ENCODE measurements around the gene PCNX4.

GRCh38 chr14:60174352-60175254, 82.9 kb downstream of the PCNX4 start:
- TF ChIP-seq CTCF (IDR thresholded peaks at IDR 0.05) = no peak
- TF ChIP-seq REST (IDR thresholded peaks at IDR 0.05; ENCODE audit: insufficient read depth in 1 of 2, low read depth in 2 of 2, low read length in 1 of 2) = no peak
- no peak for TF ChIP-seq POLR2AphosphoS5 (IDR thresholded peaks at IDR 0.05; ENCODE audit: low read depth, low read length)
- no peak for TF ChIP-seq SIN3A (IDR thresholded peaks at IDR 0.05; ENCODE audit: borderline replicate concordance, insufficient read depth, low read depth, low read length)

Data from Panc1 (cell line).